Thyroid gland (tissue), 4 donors: ENCODE measurements around the gene LTC4S. TPM values are rescaled to one million over a fixed set of nuclear protein-coding genes. Genes with fewer than 3 reads are reported as not detected.

ENCODE experiments used
- DNase-seq, 2 donors: peaks; one replicate each; pipeline ENCODE4 v3.0.0-alpha.2; 2019
- H3K27ac ChIP-seq, 3 donors: fragments of 200-600 bp; sonication (generic); 1 replicate in 2 of 3; 2 replicates in 1 of 3; pipeline ENCODE4 v1.5.1; 2016 to 2019; ENCODE audit warnings: mild to moderate bottlenecking in 1 of 3, moderate library complexity in 1 of 3
- H3K27me3 ChIP-seq: fragments of 200-600 bp; sonication (generic); one replicate; pipeline ENCODE4 v1.5.1; 2019
- H3K36me3 ChIP-seq, 2 donors: fragments of 200-600 bp; sonication (generic); one replicate each; pipeline ENCODE4 v1.5.1; 2016 to 2019
- H3K4me1 ChIP-seq, 2 donors: fragments of 200-600 bp; sonication (generic); one replicate each; pipeline ENCODE4 v1.5.1; 2017 to 2019
- H3K4me3 ChIP-seq, 3 donors: fragments of 200-600 bp; sonication (generic); replicated peaks in 1 of 3; 1 replicate in 2 of 3; 2 replicates in 1 of 3; pipeline ENCODE4 v1.5.1; 2016; ENCODE audit warnings: mild to moderate bottlenecking in 1 of 3
- H3K9me3 ChIP-seq: fragments of 200-600 bp; sonication (generic); one replicate; pipeline ENCODE4 v1.5.1; 2017
- CTCF ChIP-seq, 6 experiments: fragments of 200-600 bp in 3 of 6; fragments of 450-650 bp in 3 of 6; sonication (generic) in 3 of 6; IDR thresholded peaks; one replicate each; pipeline ENCODE4 v1.5.1; 2016 to 2019; ENCODE audit warnings: antibody characterized with exemption in 6 of 6, mild to moderate bottlenecking in 2 of 6, inconsistent platforms in 1 of 6, moderate library complexity in 1 of 6
- POLR2A ChIP-seq, 2 donors: fragments of 450-650 bp; IDR thresholded peaks; one replicate each; pipeline ENCODE4 v1.6.1; 2017; ENCODE audit warnings: antibody characterized with exemption in 2 of 2, mild to moderate bottlenecking in 2 of 2, moderate library complexity in 1 of 2
- WGBS, 2 donors: methylation state at CpG; one replicate each; pipeline ENCODE4 v1.1.5; 2017; 5-methylcytosine and 5-hydroxymethylcytosine counted together
- intact Hi-C: fragments of 100-400 bp; cut with DNase I; formaldehyde crosslinking; loops from one replicate; pipeline ENCODE4 v1.15.1; 2023
- total RNA-seq, 4 donors: library from RNA; depleted of rRNA; stranded (reverse); fragments of >200 nt; gene quantifications; one replicate each; pipeline ENCODE4 v1.2.3, GENCODE V29; 2016

LTC4S gene
- total RNA-seq, 4 donors from 2014 or later = 6.4 to 28.2 (median 15.9) TPM

- no peak for TF ChIP-seq CTCF (IDR thresholded peaks at IDR 0.05)
- peak; percentile 85 to 87 for DNase-seq
- Histone ChIP-seq H3K9me3 (no peaks in the 10 kb centered on the region), H3K4me1 (peaks cover 13 to 37% of the 10 kb centered on the region in 2 donors), H3K27me3 (no peaks in the 10 kb centered on the region), H3K36me3 (peaks cover 24 to 39% of the 10 kb centered on the region in 2 donors), H3K27ac (peak overlapping the region in 1 of 3 donors; percentile 24), H3K4me3 (no peak overlapping the region)
- intact Hi-C loops = loop anchor here (5.0 kb wide), 1 partner anchor 105 kb away; the partner anchor contains the start of gene TBC1D9B
- 52 to 75% methylated on average over 14 to 16 of the region's 19 CpGs for WGBS, 2 donors
These were observed 8.6 kb downstream of the LTC4S start for GRCh38 chr5:179802207-179802883.

GRCh38 chr5:179802950-179803562 lies 9.3 kb downstream of the LTC4S start:
- Histone ChIP-seq H3K27ac (peak overlapping the region in 1 of 3 donors; percentile 24), H3K36me3 (peaks cover 18 to 32% of the 10 kb centered on the region in 2 donors), H3K4me1 (peaks cover 13 to 42% of the 10 kb centered on the region in 2 donors), H3K4me3 (no peak overlapping the region), H3K27me3 (no peaks in the 10 kb centered on the region), H3K9me3 (no peaks in the 10 kb centered on the region)
- TF ChIP-seq POLR2A (IDR thresholded peaks at IDR 0.05) = no peak
- no peak for DNase-seq
- WGBS, 2 donors = 81% methylated on average over 8 to 11 of the region's 11 CpGs
- intact Hi-C loops = loop anchor here (5.0 kb wide), 1 partner anchor 104 kb away; the partner anchor contains the start of gene TBC1D9B

- WGBS, 2 donors = 69 to 79% methylated on average over 10 to 16 of the region's 18 CpGs
- peaks cover 10 to 24% of the 10 kb centered on the region in 2 donors for H3K36me3 ChIP-seq
- no peak for DNase-seq
- H3K4me3 ChIP-seq = no peak overlapping the region
- TF ChIP-seq CTCF (IDR thresholded peaks at IDR 0.05) = no peak
- no peak for TF ChIP-seq POLR2A (IDR thresholded peaks at IDR 0.05)
- no peak overlapping the region for H3K27ac ChIP-seq
- H3K27me3 ChIP-seq = no peaks in the 10 kb centered on the region
- no peaks in the 10 kb centered on the region for H3K9me3 ChIP-seq
- intact Hi-C loops = loop anchor here (5.0 kb wide), 1 partner anchor 103 kb away; the partner anchor contains the start of gene TBC1D9B
- H3K4me1 ChIP-seq = peaks cover 13 to 42% of the 10 kb centered on the region in 2 donors
These were observed 10.1 kb downstream of the LTC4S start for GRCh38 chr5:179803651-179804554.

- TF ChIP-seq POLR2A (IDR thresholded peaks at IDR 0.05) = no peak
- no peak for TF ChIP-seq CTCF (IDR thresholded peaks at IDR 0.05)
- no peak for DNase-seq
- peaks cover 13 to 42% of the 10 kb centered on the region in 2 donors for H3K4me1 ChIP-seq
- no peaks in the 10 kb centered on the region for H3K27me3 ChIP-seq
- H3K27ac ChIP-seq = peak overlapping the region in 1 of 3 donors; percentile 89
- H3K9me3 ChIP-seq = no peaks in the 10 kb centered on the region
- WGBS, 2 donors = 85 to 90% methylated on average over 8 of the region's 8 CpGs
- H3K36me3 ChIP-seq = peaks cover 4 to 17% of the 10 kb centered on the region in 2 donors
- intact Hi-C loops = loop anchor here (5.0 kb wide), 1 partner anchor 103 kb away; the partner anchor contains the start of gene TBC1D9B
- no peak overlapping the region for H3K4me3 ChIP-seq
These were observed 10.8 kb downstream of the LTC4S start for GRCh38 chr5:179804555-179804947.

- no peaks in the 10 kb centered on the region for H3K27me3 ChIP-seq
- DNase-seq = no peak
- H3K27ac ChIP-seq = peak overlapping the region in 2 of 3 donors; percentile 89
- intact Hi-C loops = loop anchor here (5.0 kb wide), 1 partner anchor 183 kb away; the partner anchor contains the start of gene HNRNPH1
- peaks cover 13 to 42% of the 10 kb centered on the region in 2 donors for H3K4me1 ChIP-seq
- 40 to 92% methylated on average over 1 to 3 of the region's 9 CpGs for WGBS, 2 donors
- H3K4me3 ChIP-seq = peak overlapping the region; percentile 53 to 73 (median 71)
- H3K36me3 ChIP-seq = peaks cover 0 to 12% of the 10 kb centered on the region in 2 donors
- TF ChIP-seq POLR2A (IDR thresholded peaks at IDR 0.05) = no peak
- TF ChIP-seq CTCF (IDR thresholded peaks at IDR 0.05) = no peak
- no peaks in the 10 kb centered on the region for H3K9me3 ChIP-seq
These were observed 11.3 kb downstream of the LTC4S start for GRCh38 chr5:179805070-179805528.
